ENCODE measurements around the gene AVP. TPM values are rescaled to one million over a fixed set of nuclear protein-coding genes. Genes with fewer than 3 reads are reported as not detected.

The AVP gene
- total RNA-seq, 2 donors from 2014 or later: 3.1 TPM; not detected in 1

- no peak for DNase-seq (ENCODE audit: low spot score)
Measured at GRCh38 chr20:3093861-3094361, 9.4 kb upstream of the AVP start.

GRCh38 chr20:3092611-3093379 is 8.3 kb upstream of the AVP start:
- 17% methylated on average over 38 of the region's 81 CpGs for WGBS
- peak overlapping the region in 1 of 2 donors; percentile 13 for H3K4me3 ChIP-seq
- TF ChIP-seq POLR2AphosphoS5 (IDR thresholded peaks at IDR 0.05) (no peak), POLR2A (IDR thresholded peaks at IDR 0.05) (no peak), CTCF (IDR thresholded peaks at IDR 0.05) (no peak)

More at GRCh38 chr20:3093861-3094361, 9.4 kb upstream of the AVP start:
- no peaks in the 10 kb centered on the region for H3K9me3 ChIP-seq
- no peaks in the 10 kb centered on the region for H3K4me1 ChIP-seq (replicated peaks)
- no peak for TF ChIP-seq POLR2AphosphoS5 (IDR thresholded peaks at IDR 0.05)
- no peak for TF ChIP-seq CTCF (IDR thresholded peaks at IDR 0.05)
- TF ChIP-seq POLR2A (IDR thresholded peaks at IDR 0.05): no peak
- H3K27ac ChIP-seq: no peak overlapping the region
- no peak overlapping the region for H3K4me3 ChIP-seq
- intact Hi-C loops (cut with DNase I): no loop called here
- H3K36me3 ChIP-seq: no peaks in the 10 kb centered on the region
- no peaks in the 10 kb centered on the region for H3K27me3 ChIP-seq (replicated peaks; ENCODE audit: insufficient read depth)
- 62% methylated on average over 10 of the region's 10 CpGs for WGBS

DNA sequence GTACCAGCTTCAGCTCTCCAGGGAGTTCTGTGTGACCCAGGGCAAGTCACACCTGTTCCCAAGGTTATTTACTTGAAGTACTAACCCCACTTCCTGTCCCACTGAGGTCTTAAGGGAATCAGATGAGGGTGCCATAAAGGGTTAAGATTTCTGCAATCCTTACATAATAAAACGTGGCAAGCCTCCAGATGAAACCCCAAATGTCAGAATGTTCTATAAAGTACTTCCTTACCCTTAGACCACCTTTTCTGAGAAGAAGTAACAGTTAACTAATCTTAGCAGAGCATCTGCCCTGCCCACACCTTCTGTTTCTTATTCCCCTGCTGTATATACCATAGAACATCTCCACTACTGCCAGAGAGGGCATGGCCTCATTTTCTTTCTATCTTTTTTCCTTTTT is 6.0 kb upstream of the AVP start:
- WGBS: 7% methylated on average over 1 of the region's 1 CpG
- Histone ChIP-seq H3K4me3 (no peak overlapping the region), H3K36me3 (no peaks in the 10 kb centered on the region), H3K9me3 (no peaks in the 10 kb centered on the region), H3K27ac (no peak overlapping the region), H3K4me1 (replicated peaks) (no peaks in the 10 kb centered on the region), H3K27me3 (replicated peaks; ENCODE audit: insufficient read depth) (no peaks in the 10 kb centered on the region)
- TF ChIP-seq POLR2A (IDR thresholded peaks at IDR 0.05) (no peak), CTCF (IDR thresholded peaks at IDR 0.05) (no peak), POLR2AphosphoS5 (IDR thresholded peaks at IDR 0.05) (no peak)
- intact Hi-C loops (cut with DNase I): no loop called here
- no peak for DNase-seq (ENCODE audit: low spot score)

More at GRCh38 chr20:3092611-3093379, 8.3 kb upstream of the AVP start:
- H3K9me3 ChIP-seq: no peaks in the 10 kb centered on the region
- intact Hi-C loops (cut with DNase I): no loop called here
- H3K4me1 ChIP-seq (replicated peaks): no peaks in the 10 kb centered on the region
- no peak overlapping the region for H3K27ac ChIP-seq
- no peaks in the 10 kb centered on the region for H3K36me3 ChIP-seq
- DNase-seq (ENCODE audit: low spot score): no peak
- H3K27me3 ChIP-seq (replicated peaks; ENCODE audit: insufficient read depth): no peaks in the 10 kb centered on the region

DNA sequence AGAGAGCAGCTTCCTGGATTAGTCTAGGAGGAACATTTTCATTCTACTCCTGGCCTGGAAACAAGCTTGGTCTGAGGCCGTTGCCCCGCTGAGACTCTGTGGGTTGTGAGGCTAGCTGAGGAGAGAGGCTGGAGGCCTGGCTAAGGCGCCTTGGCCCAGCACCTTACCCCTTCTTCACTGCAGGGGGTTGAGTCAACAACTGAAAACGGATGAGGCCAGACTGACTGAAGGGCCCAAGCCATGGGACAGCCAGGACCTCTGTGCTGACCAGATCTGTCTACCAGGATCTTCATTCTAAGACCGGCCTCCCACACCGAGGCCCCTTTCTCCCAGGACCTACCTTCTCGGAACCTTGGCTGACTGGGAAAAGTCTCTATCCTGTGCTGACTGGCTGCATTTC is 3.5 kb upstream of the AVP start:
- H3K4me1 ChIP-seq (replicated peaks): no peaks in the 10 kb centered on the region
- DNase-seq (ENCODE audit: low spot score): no peak
- H3K27ac ChIP-seq: no peak overlapping the region
- no peak overlapping the region for H3K4me3 ChIP-seq
- WGBS: 87% methylated on average over 7 of the region's 7 CpGs
- H3K36me3 ChIP-seq: no peaks in the 10 kb centered on the region
- no peaks in the 10 kb centered on the region for H3K9me3 ChIP-seq
- no peaks in the 10 kb centered on the region for H3K27me3 ChIP-seq (replicated peaks; ENCODE audit: insufficient read depth)
- TF ChIP-seq CTCF (IDR thresholded peaks at IDR 0.05): no peak
- no peak for TF ChIP-seq POLR2AphosphoS5 (IDR thresholded peaks at IDR 0.05)
- TF ChIP-seq POLR2A (IDR thresholded peaks at IDR 0.05): no peak
- intact Hi-C loops (cut with DNase I): no loop called here

DNA sequence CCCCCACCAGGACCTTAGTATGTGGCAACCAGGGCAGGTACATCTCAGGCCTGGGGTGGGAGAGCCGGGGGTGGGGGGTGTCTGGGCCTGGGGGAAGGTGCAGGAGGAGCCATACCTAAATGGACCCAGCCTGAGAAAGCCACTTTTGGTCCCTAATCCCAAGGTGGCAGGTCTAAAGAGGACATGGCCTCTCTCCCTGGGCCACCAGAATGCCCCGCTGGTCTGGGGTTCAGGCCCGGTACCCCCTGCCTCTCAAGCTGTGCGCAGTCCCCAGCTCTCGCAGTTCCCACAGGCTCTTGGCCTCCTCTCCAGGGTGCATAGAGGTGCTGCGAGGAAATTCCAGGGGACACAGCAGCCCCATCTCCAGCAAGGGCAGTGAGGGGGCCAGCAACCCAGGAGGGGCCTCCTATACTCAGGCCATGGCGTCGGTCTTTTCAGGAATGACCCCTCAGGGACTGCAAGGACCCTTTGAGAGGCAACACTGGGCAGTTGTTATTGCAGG is 1.1 kb upstream of the AVP start:
- no peaks in the 10 kb centered on the region for H3K36me3 ChIP-seq
- no peak for DNase-seq (ENCODE audit: low spot score)
- 95% methylated on average over 6 of the region's 8 CpGs for WGBS
- no peak overlapping the region for H3K27ac ChIP-seq
- TF ChIP-seq POLR2AphosphoS5 (IDR thresholded peaks at IDR 0.05): no peak
- TF ChIP-seq POLR2A (IDR thresholded peaks at IDR 0.05): no peak
- no peak for TF ChIP-seq CTCF (IDR thresholded peaks at IDR 0.05)
- H3K4me1 ChIP-seq (replicated peaks): no peaks in the 10 kb centered on the region
- H3K27me3 ChIP-seq (replicated peaks; ENCODE audit: insufficient read depth): no peaks in the 10 kb centered on the region
- H3K9me3 ChIP-seq: no peaks in the 10 kb centered on the region
- intact Hi-C loops (cut with DNase I): no loop called here
- H3K4me3 ChIP-seq: no peak overlapping the region

Measured in prostate gland (tissue), 2 donors.